HepG2 (cell line): ENCODE data around the gene RERE. TPM values are rescaled to one million over a fixed set of nuclear protein-coding genes. Genes with fewer than 3 reads are reported as not detected.
A peak's percentile ranks its signal among the peaks of the same experiment; 100 is the strongest.

Experiments used
- ATAC-seq: fragments of 200-7000 bp; cut with Tn5 transposase; 3 replicates; pipeline ENCODE4 v1.9.1; 2020; ENCODE audit warnings: mild to moderate bottlenecking, moderate library complexity
- BruUV-seq: library from RNA; stranded (reverse); fragments of 400-500 nt; replicated peaks from 2 replicates; lab custom pipeline; 2021; lab: Mats Ljungman, UMichigan
- CTCF ChIA-PET: fragments of 300-600 bp; formaldehyde crosslinking; extraction: SDS; loops from one replicate; lab custom pipeline; 2021; ENCODE audit warnings: low total read pairs, inconsistent platforms, low intra/inter-chr PET ratio; lab: Yijun Ruan, JAX
- POLR2A ChIA-PET: fragments of 350-600 bp; sonication (Branson Sonifier 250); formaldehyde crosslinking; loops from one replicate; lab custom pipeline; 2020; ENCODE audit warnings: antibody characterized with exemption, inconsistent platforms; lab: Yijun Ruan, JAX
- DNase-seq: peaks from one replicate; pipeline ENCODE4 v3.0.0-alpha.2; 2015; ENCODE audit warnings: low spot score
- FAIRE-seq: peaks from 3 replicates; lab custom pipeline; 2011; peaks lifted over from hg19 to GRCh38; lab: Jason Lieb, UNC
- H2AFZ ChIP-seq: one replicate; pipeline ENCODE4 v1.6.1; 2011; ENCODE audit warnings: low read length, inconsistent platforms
- H3K27ac ChIP-seq: fragments of 300-600 bp; 3 replicates; pipeline ENCODE4 v1.8.0; 2011; ENCODE audit warnings: mixed run types, mild to moderate bottlenecking, mixed read lengths, low read length, inconsistent platforms; ENCODE audit not compliant: insufficient read depth; ENCODE audit errors: extremely low read length
- H3K27me3 ChIP-seq, 2 experiments: fragments of 200-600 bp in 1 of 2; 2 replicates in 1 of 2; 3 replicates in 1 of 2; pipeline versions ENCODE4 v1.6.0 to v1.8.0; 2011; ENCODE audit warnings: low read length in 2 of 2, mild to moderate bottlenecking in 2 of 2, moderate library complexity in 2 of 2, inconsistent platforms in 1 of 2; ENCODE audit not compliant: insufficient read depth in 2 of 2, control insufficient read depth in 1 of 2
- H3K36me3 ChIP-seq, 2 experiments: fragments of 200-600 bp in 1 of 2; replicated peaks in 1 of 2; 2 replicates in 1 of 2; 3 replicates in 1 of 2; pipeline versions ENCODE4 v1.5.1 to v1.8.0; 2011; ENCODE audit warnings: low read length in 2 of 2, inconsistent platforms in 1 of 2; ENCODE audit not compliant: insufficient read depth in 2 of 2, control insufficient read depth in 1 of 2
- H3K4me1 ChIP-seq: 2 replicates; pipeline ENCODE4 v1.5.1; 2012; ENCODE audit warnings: low read length, inconsistent platforms; ENCODE audit not compliant: insufficient read depth
- H3K4me2 ChIP-seq: 2 replicates; pipeline ENCODE4 v1.6.0; 2011; ENCODE audit warnings: low read depth, low read length, inconsistent platforms
- H3K4me3 ChIP-seq, 3 experiments: fragments of 200-600 bp in 1 of 3; sonication (generic), shearing (Covaris generic) in 1 of 3; replicated peaks in 1 of 3; 2 replicates each; pipeline ENCODE4 v1.5.1; 2011 to 2016; ENCODE audit warnings: low read length in 3 of 3, inconsistent platforms in 2 of 3, low read depth in 2 of 3, mild to moderate bottlenecking in 2 of 3, control low read depth in 1 of 3, mixed read lengths in 1 of 3; ENCODE audit not compliant: insufficient read depth in 1 of 3
- H3K79me2 ChIP-seq: one replicate; pipeline ENCODE4 v1.6.1; 2011; ENCODE audit warnings: low read length, inconsistent platforms; ENCODE audit not compliant: insufficient read depth
- H3K9ac ChIP-seq: 2 replicates; pipeline ENCODE4 v1.6.0; 2011; ENCODE audit warnings: mild to moderate bottlenecking, low read depth, low read length, inconsistent platforms; ENCODE audit not compliant: insufficient read depth
- H3K9me3 ChIP-seq: 2 replicates; pipeline ENCODE4 v1.5.1; 2012; ENCODE audit warnings: mild to moderate bottlenecking, low read length
- H4K20me1 ChIP-seq: 2 replicates; pipeline ENCODE4 v1.6.0; 2011; ENCODE audit warnings: inconsistent platforms, mild to moderate bottlenecking, low read length, moderate library complexity; ENCODE audit not compliant: insufficient read depth
- FOXA1 ChIP-seq, 2 experiments: fragments of 450-650 bp in 1 of 2; sonication (generic) in 1 of 2; formaldehyde crosslinking in 1 of 2; IDR thresholded peaks; 2 replicates each; pipeline versions ENCODE4 v1.4.0 to v1.6.1; 2016 to 2020; ENCODE audit warnings: missing genetic modification reagents in 1 of 2
- HHEX ChIP-seq: IDR thresholded peaks from 2 replicates; pipeline ENCODE4 v1.6.1; 2016; ENCODE audit warnings: control low read depth
- MYC ChIP-seq: sonication (generic); formaldehyde crosslinking; IDR thresholded peaks from 2 replicates; pipeline ENCODE4 v1.9.0; 2021; ENCODE audit warnings: missing genetic modification reagents, borderline replicate concordance
- POGZ ChIP-seq: sonication (generic); formaldehyde crosslinking; IDR thresholded peaks from 2 replicates; pipeline ENCODE4 v1.4.0; 2020; ENCODE audit warnings: mild to moderate bottlenecking, missing genetic modification reagents
- POLR2AphosphoS5 ChIP-seq: IDR thresholded peaks from 2 replicates; pipeline ENCODE4 v1.6.1; 2012; ENCODE audit warnings: low read depth, low read length
- REXO4 ChIP-seq: sonication (generic); formaldehyde crosslinking; IDR thresholded peaks from 2 replicates; pipeline ENCODE4 v1.8.0; 2022; ENCODE audit warnings: missing genetic modification reagents, mild to moderate bottlenecking, borderline replicate concordance
- SMAD9 ChIP-seq: sonication (generic); formaldehyde crosslinking; IDR thresholded peaks from 2 replicates; pipeline ENCODE4 v1.5.1; 2020; ENCODE audit warnings: mild to moderate bottlenecking, missing genetic modification reagents
- TCF7L2 ChIP-seq: IDR thresholded peaks from 2 replicates; pipeline ENCODE4 v1.6.1; 2011; ENCODE audit warnings: mild to moderate bottlenecking, low read depth, low read length, moderate library complexity
- ZMAT3 ChIP-seq: sonication (generic); formaldehyde crosslinking; conservative IDR thresholded peaks from 2 replicates; pipeline ENCODE4 v1.7.0; 2021; ENCODE audit warnings: missing genetic modification reagents
- ZNF256 ChIP-seq: sonication (generic); formaldehyde crosslinking; conservative IDR thresholded peaks from 2 replicates; pipeline ENCODE4 v1.4.0; 2020; ENCODE audit warnings: missing genetic modification reagents
- ZNF781 ChIP-seq: sonication (generic); formaldehyde crosslinking; IDR thresholded peaks from 2 replicates; pipeline ENCODE4 v1.5.1; 2020; ENCODE audit warnings: borderline replicate concordance, mild to moderate bottlenecking, missing genetic modification reagents; ENCODE audit errors: not compliant biosample characterization
- ZNF83 ChIP-seq: sonication (generic); formaldehyde crosslinking; IDR thresholded peaks from 2 replicates; pipeline ENCODE4 v1.4.0; 2020; ENCODE audit warnings: missing genetic modification reagents, mild to moderate bottlenecking, borderline replicate concordance
- WGBS: methylation state at CpG from one replicate; pipeline ENCODE4 v1.1.6; 2017; ENCODE audit warnings: low lambda C conversion rate; 5-methylcytosine and 5-hydroxymethylcytosine counted together
- in situ Hi-C: cut with HindIII; loops from 2 replicates; pipeline ENCODE4 v1.10.0; 2017; ENCODE audit warnings: low pct_unique_long_range_greater_than_20kb; ENCODE audit not compliant: extremely low pct_ligation_motif_present
- intact Hi-C: fragments of 100-400 bp; cut with micrococcal nuclease; formaldehyde crosslinking; loops from one replicate; pipeline ENCODE4 v1.10.0; 2022; ENCODE audit not compliant: unreplicated experiment
- polyA plus RNA-seq, 8 experiments: library from polyadenylated mRNA; depleted of rRNA in 3 of 8; stranded (reverse) in 7 of 8; unstranded in 1 of 8; fragments of >200 nt; fragmentation: Illumina TruSeq in 4 of 8; extraction: Trizol in 4 of 8; gene quantifications; 2 replicates each; pipeline versions ENCODE4 v1.2.1 to v1.2.3, GENCODE V29; 2011 to 2016; ENCODE audit warnings: low read depth in 4 of 8, missing spikeins in 1 of 8, mixed read lengths in 1 of 8; ENCODE audit not compliant: insufficient read depth in 1 of 8
- total RNA-seq, 5 experiments: library from RNA; depleted of rRNA; stranded (reverse); fragments of >200 nt; fragmentation: Illumina TruSeq; extraction: Trizol; gene quantifications; 2 replicates each; pipeline ENCODE4 v1.2.3, GENCODE V29; 2016; ENCODE audit warnings: low read depth in 1 of 5
- TF ChIP-seq, protein P1 (sequence below): sonication (generic); formaldehyde crosslinking; IDR thresholded peaks from 2 replicates; pipeline ENCODE4 v1.4.0; 2020; ENCODE audit warnings: missing genetic modification reagents
- TF ChIP-seq, protein P2 (sequence below): sonication (generic); formaldehyde crosslinking; IDR thresholded peaks from 2 replicates; pipeline ENCODE4 v1.8.1; 2023; ENCODE audit warnings: mild to moderate bottlenecking, missing genetic modification reagents

RERE gene
- total and polyA plus RNA-seq, 2 of the 13 experiments (the other 11 are each of a cell fraction or from before 2014, with no cell fraction given) = 18.3 to 21.9 TPM

DNA sequence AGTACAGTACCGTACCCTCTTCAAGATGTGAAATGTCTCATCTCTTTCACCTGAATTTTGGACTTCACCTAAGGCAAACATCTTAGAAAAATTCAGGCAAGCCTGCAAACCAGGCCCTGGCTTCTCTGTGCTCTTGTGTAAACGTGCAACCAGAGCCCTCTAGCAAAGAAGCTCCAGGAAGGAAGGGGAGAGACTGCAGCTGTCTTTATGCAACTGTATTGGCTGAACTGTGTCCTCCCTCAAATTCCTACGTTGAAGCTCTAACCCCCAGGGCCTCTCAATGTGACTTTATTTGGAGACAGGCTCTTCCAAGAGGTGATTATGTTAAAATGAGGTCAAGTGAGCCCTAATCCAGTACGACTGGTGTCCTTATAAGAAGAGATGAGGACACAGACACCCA is 439.3 kb downstream of the RERE start:
- TF ChIP-seq FOXA1 (IDR thresholded peaks at IDR 0.05) (no peak), FOXA1 (CRISPR knock-in tag; IDR thresholded peaks at IDR 0.05) (peak; percentile 31; the same call in 1 of the 2 replicates), ZNF781 (CRISPR knock-in tag) (no peak)

DNA sequence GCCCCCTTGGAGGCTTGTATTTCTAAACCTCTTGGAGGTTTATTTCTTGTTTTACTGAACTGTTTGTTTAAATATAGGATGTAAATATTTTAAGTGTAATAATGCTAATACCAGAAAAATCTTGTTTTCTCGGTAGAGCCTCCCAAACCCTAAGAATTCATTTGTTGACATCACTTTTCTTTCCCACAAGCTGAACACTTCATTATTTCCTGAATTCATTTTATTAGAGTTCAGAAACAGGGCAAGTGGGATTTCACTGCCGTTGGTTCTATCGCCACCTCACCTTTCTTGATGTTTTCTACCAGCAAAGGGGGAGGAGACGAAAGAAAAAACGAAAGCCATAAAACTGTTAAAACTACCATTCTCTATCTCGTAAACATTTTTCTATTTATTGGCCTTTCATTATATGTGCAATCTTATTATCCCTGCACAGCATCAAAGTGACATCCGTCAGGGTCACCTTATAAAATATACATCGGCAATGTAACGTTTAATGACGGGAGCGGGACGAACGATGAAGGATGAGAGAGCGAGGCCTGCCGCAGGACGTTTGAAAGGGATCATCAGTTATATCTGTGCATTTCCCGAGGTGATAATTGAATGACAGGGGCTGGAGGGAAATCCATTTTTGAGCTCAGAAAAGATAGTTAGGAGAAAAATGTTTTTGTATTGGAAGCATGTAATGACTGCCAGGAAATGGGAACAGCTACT is 440.0 kb downstream of the RERE start:
- peaks cover 18% of the 10 kb centered on the region for H3K4me1 ChIP-seq
- 97% methylated on average over 17 of the region's 17 CpGs for WGBS
- ATAC-seq (no peak), DNase-seq (no peak), FAIRE-seq (no peak)
- TF ChIP-seq HHEX = no peak
- TF ChIP-seq POGZ = no peak
- TF ChIP-seq, protein P1, sequence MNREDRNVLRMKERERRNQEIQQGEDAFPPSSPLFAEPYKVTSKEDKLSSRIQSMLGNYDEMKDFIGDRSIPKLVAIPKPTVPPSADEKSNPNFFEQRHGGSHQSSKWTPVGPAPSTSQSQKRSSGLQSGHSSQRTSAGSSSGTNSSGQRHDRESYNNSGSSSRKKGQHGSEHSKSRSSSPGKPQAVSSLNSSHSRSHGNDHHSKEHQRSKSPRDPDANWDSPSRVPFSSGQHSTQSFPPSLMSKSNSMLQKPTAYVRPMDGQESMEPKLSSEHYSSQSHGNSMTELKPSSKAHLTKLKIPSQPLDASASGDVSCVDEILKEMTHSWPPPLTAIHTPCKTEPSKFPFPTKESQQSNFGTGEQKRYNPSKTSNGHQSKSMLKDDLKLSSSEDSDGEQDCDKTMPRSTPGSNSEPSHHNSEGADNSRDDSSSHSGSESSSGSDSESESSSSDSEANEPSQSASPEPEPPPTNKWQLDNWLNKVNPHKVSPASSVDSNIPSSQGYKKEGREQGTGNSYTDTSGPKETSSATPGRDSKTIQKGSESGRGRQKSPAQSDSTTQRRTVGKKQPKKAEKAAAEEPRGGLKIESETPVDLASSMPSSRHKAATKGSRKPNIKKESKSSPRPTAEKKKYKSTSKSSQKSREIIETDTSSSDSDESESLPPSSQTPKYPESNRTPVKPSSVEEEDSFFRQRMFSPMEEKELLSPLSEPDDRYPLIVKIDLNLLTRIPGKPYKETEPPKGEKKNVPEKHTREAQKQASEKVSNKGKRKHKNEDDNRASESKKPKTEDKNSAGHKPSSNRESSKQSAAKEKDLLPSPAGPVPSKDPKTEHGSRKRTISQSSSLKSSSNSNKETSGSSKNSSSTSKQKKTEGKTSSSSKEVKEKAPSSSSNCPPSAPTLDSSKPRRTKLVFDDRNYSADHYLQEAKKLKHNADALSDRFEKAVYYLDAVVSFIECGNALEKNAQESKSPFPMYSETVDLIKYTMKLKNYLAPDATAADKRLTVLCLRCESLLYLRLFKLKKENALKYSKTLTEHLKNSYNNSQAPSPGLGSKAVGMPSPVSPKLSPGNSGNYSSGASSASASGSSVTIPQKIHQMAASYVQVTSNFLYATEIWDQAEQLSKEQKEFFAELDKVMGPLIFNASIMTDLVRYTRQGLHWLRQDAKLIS (CRISPR knock-in tag) = no peak
- no peak for TF ChIP-seq SMAD9
- no peak for TF ChIP-seq REXO4 (CRISPR knock-in tag)
- TF ChIP-seq ZNF83 (CRISPR knock-in tag) = no peak
- TF ChIP-seq MYC (CRISPR knock-in tag) = no peak
- TF ChIP-seq TCF7L2 = no peak
- no peak for TF ChIP-seq POLR2AphosphoS5
- TF ChIP-seq, protein P2, sequence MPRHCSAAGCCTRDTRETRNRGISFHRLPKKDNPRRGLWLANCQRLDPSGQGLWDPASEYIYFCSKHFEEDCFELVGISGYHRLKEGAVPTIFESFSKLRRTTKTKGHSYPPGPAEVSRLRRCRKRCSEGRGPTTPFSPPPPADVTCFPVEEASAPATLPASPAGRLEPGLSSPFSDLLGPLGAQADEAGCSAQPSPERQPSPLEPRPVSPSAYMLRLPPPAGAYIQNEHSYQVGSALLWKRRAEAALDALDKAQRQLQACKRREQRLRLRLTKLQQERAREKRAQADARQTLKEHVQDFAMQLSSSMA (CRISPR knock-in tag) = no peak
- no peak for TF ChIP-seq ZNF256 (CRISPR knock-in tag)
- no peak for TF ChIP-seq ZMAT3 (CRISPR knock-in tag)
- no peaks in the 10 kb centered on the region for H3K27me3 ChIP-seq
- CTCF ChIA-PET = no interaction called here
- no peak overlapping the region for H3K9ac ChIP-seq
- peaks cover 43% of the 10 kb centered on the region for H3K79me2 ChIP-seq
- no peak overlapping the region for H3K4me3 ChIP-seq
- BruUV-seq = no TSS peak
- intact Hi-C loops = loop anchor here (5.0 to 10.0 kb wide), 2 partner anchors 45 to 327 kb away; no protein-coding TSS in a partner anchor
- no peak overlapping the region for H2AFZ ChIP-seq
- peaks cover 25 to 55% of the 10 kb centered on the region in 2 experiments; a peak in 4 of 5 replicates for H3K36me3 ChIP-seq
- no peak overlapping the region for H3K27ac ChIP-seq
- H4K20me1 ChIP-seq = peaks cover 70% of the 10 kb centered on the region
- in situ Hi-C loops = no loop called here
- H3K4me2 ChIP-seq = no peak overlapping the region
- no peaks in the 10 kb centered on the region for H3K9me3 ChIP-seq
- POLR2A ChIA-PET = no interaction called here

More for the DNA sequence above, 439.3 kb downstream of the RERE start:
- H3K9me3 ChIP-seq = no peaks in the 10 kb centered on the region
- intact Hi-C loops = loop anchor here (5.0 to 10.0 kb wide), 2 partner anchors 44 to 327 kb away; no protein-coding TSS in a partner anchor
- ChIA-PET POLR2A (no interaction called here), CTCF (no interaction called here)
- in situ Hi-C loops = no loop called here
- FAIRE-seq (no peak), DNase-seq (no peak), ATAC-seq (peak; percentile 18; the same call in 1 of the 3 replicates)
- H3K9ac ChIP-seq = no peak overlapping the region
- H3K4me1 ChIP-seq = peaks cover 18% of the 10 kb centered on the region
- BruUV-seq = no TSS peak
- no peaks in the 10 kb centered on the region for H3K27me3 ChIP-seq
- 60% methylated on average over 4 of the region's 4 CpGs for WGBS
- peaks cover 74% of the 10 kb centered on the region for H4K20me1 ChIP-seq
- H3K79me2 ChIP-seq = peaks cover 49% of the 10 kb centered on the region
- no peak overlapping the region for H3K27ac ChIP-seq
- H3K36me3 ChIP-seq = peaks cover 21 to 51% of the 10 kb centered on the region in 2 experiments; a peak in 4 of 5 replicates
- H3K4me2 ChIP-seq = no peak overlapping the region
- no peak overlapping the region for H2AFZ ChIP-seq
- H3K4me3 ChIP-seq = no peak overlapping the region
